Osteoblast (primary cell): Measurements from ENCODE around the gene KCNK4. TPM values are rescaled to one million over a fixed set of nuclear protein-coding genes. Genes with fewer than 3 reads are reported as not detected.

Experiments used
- DNase-seq: peaks from one replicate; pipeline ENCODE4 v3.0.0; 2011; ENCODE audit warnings: low spot score, mixed read lengths; ENCODE audit not compliant: insufficient read length; ENCODE audit errors: missing footprints
- H2AFZ ChIP-seq: 2 replicates; pipeline ENCODE4 v1.6.0; 2011; ENCODE audit warnings: mild to moderate bottlenecking, low read length
- H3K27ac ChIP-seq: 2 replicates; pipeline ENCODE4 v1.5.1; 2011; ENCODE audit warnings: mild to moderate bottlenecking, low read depth, low read length, moderate library complexity
- H3K27me3 ChIP-seq: 2 replicates; pipeline ENCODE4 v1.6.0; 2012; ENCODE audit warnings: mild to moderate bottlenecking, control low read depth, inconsistent platforms, low read length, moderate library complexity; ENCODE audit not compliant: insufficient read depth
- H3K36me3 ChIP-seq: 2 replicates; pipeline ENCODE4 v1.5.1; 2011; ENCODE audit warnings: mild to moderate bottlenecking, low read length, control low read depth, moderate library complexity; ENCODE audit not compliant: insufficient read depth
- H3K4me1 ChIP-seq: 2 replicates; pipeline ENCODE4 v1.5.1; 2011; ENCODE audit warnings: mild to moderate bottlenecking, low read length, control low read depth, moderate library complexity; ENCODE audit not compliant: insufficient read depth
- H3K4me2 ChIP-seq: 2 replicates; pipeline ENCODE4 v1.6.0; 2011; ENCODE audit warnings: mild to moderate bottlenecking, low read length; ENCODE audit not compliant: insufficient read depth
- H3K4me3 ChIP-seq: fragments of 200-600 bp; sonication (generic); 3 replicates; pipeline ENCODE4 v1.5.1; 2012; ENCODE audit warnings: mild to moderate bottlenecking, low read length, inconsistent platforms; ENCODE audit not compliant: insufficient read depth
- H3K79me2 ChIP-seq: 2 replicates; pipeline ENCODE4 v1.6.0; 2012; ENCODE audit warnings: mild to moderate bottlenecking, low read length, control low read depth, inconsistent platforms; ENCODE audit not compliant: insufficient read depth
- H3K9me3 ChIP-seq: 2 replicates; pipeline ENCODE4 v1.5.1; 2011; ENCODE audit warnings: low read depth, low read length, control low read depth
- H4K20me1 ChIP-seq: 2 replicates; pipeline ENCODE4 v1.6.0; 2012; ENCODE audit warnings: mild to moderate bottlenecking, low read length, control low read depth; ENCODE audit not compliant: insufficient read depth
- CTCF ChIP-seq: IDR thresholded peaks from 2 replicates; pipeline ENCODE4 v1.5.1; 2011; ENCODE audit warnings: mild to moderate bottlenecking, low read depth, low read length, moderate library complexity; ENCODE audit errors: extremely low read depth
- total RNA-seq: library from RNA; depleted of rRNA; stranded (reverse); fragments of >200 nt; gene quantifications from 2 replicates; pipeline ENCODE4 v1.2.3, GENCODE V29; 2012

The KCNK4 gene
- total RNA-seq, 1 donor, result 0.36 TPM

GRCh38 chr11:64305075-64305690 lies 14.1 kb downstream of the KCNK4 start, which contains the start of gene ESRRA:
Gene ESRRA (plus strand): TSS chr11:64305524. CDS start chr11:64307180, 1,656 bp downstream.
- no peak for TF ChIP-seq CTCF
- H4K20me1 ChIP-seq, result peaks cover 4% of the 10 kb centered on the region
- H3K4me3 ChIP-seq, result peak within 1 kb of the TSS; percentile 82
- peaks cover 15% of the 10 kb centered on the region for H3K4me1 ChIP-seq
- peaks cover 13% of the 10 kb centered on the region for H3K79me2 ChIP-seq
- H3K4me2 ChIP-seq, result peak within 1 kb of the TSS; percentile 92
- DNase-seq, result peak; percentile 100
- no peaks in the 10 kb centered on the region for H3K9me3 ChIP-seq
- H3K27me3 ChIP-seq, result peaks cover 8% of the 10 kb centered on the region
- H3K36me3 ChIP-seq, result no peaks in the 10 kb centered on the region
- peak within 1 kb of the TSS; percentile 72 for H3K27ac ChIP-seq
- peak within 1 kb of the TSS; percentile 89 for H2AFZ ChIP-seq

GRCh38 chr11:64305691-64306562 lies 14.8 kb downstream of the KCNK4 start:
- peak; percentile 31 for TF ChIP-seq CTCF
- Histone ChIP-seq H3K4me2 (peak overlapping the region; percentile 91), H3K36me3 (no peaks in the 10 kb centered on the region), H3K27ac (peak overlapping the region; percentile 51), H2AFZ (peak overlapping the region; percentile 72), H3K79me2 (peaks cover 14% of the 10 kb centered on the region), H3K27me3 (peaks cover under 1% of the 10 kb centered on the region), H3K4me1 (peaks cover 15% of the 10 kb centered on the region), H4K20me1 (peaks cover 4% of the 10 kb centered on the region), H3K4me3 (peak overlapping the region; percentile 82), H3K9me3 (no peaks in the 10 kb centered on the region)
- peak; percentile 86 for DNase-seq

GRCh38 chr11:64306563-64306875 lies 15.4 kb downstream of the KCNK4 start:
- Histone ChIP-seq H3K27ac (peak overlapping the region; percentile 51), H3K27me3 (no peaks in the 10 kb centered on the region), H3K4me2 (peak overlapping the region; percentile 91), H3K79me2 (peaks cover 16% of the 10 kb centered on the region), H3K36me3 (no peaks in the 10 kb centered on the region), H4K20me1 (peaks cover 4% of the 10 kb centered on the region), H3K9me3 (no peaks in the 10 kb centered on the region), H3K4me3 (peak overlapping the region; percentile 82), H3K4me1 (peaks cover 15% of the 10 kb centered on the region), H2AFZ (peak overlapping the region; percentile 72)
- no peak for TF ChIP-seq CTCF
- no peak for DNase-seq
